ENCODE data around the gene ZC3HAV1.

ZC3HAV1 gene

GRCh38 chr7:139109188-139109982 is at the start of gene ZC3HAV1:
Gene ZC3HAV1 (minus strand): TSS chr7:139109720. CDS start chr7:139109331, 389 bp downstream.
- H4K20me1 ChIP-seq (ENCODE audit: insufficient read depth, low read length): peaks cover 29% of the 10 kb centered on the region
- H3K4me1 ChIP-seq (ENCODE audit: insufficient read depth, low read length): peaks cover 45% of the 10 kb centered on the region
- ATAC-seq (ENCODE audit: insufficient read depth, low read depth): peak; percentile 85
- H3K36me3 ChIP-seq (ENCODE audit: insufficient read depth, low read length): peaks cover 40% of the 10 kb centered on the region
- no peaks in the 10 kb centered on the region for H3K9me3 ChIP-seq (ENCODE audit: insufficient read depth, low read length, severe bottlenecking)
- H3K4me3 ChIP-seq (ENCODE audit: low read depth in 1 of 2, low read length in 2 of 2): peak within 1 kb of the TSS; percentile 82 to 96
- DNase-seq: peak; percentile 94
- peak within 1 kb of the TSS; percentile 98 for H3K9ac ChIP-seq (ENCODE audit: low read depth, low read length)
- H3K27ac ChIP-seq (ENCODE audit: low read length): peak within 1 kb of the TSS; percentile 97
- H2AFZ ChIP-seq (ENCODE audit: low read depth, low read length): peak within 1 kb of the TSS; percentile 90
- peak within 1 kb of the TSS; percentile 75 for H3K4me2 ChIP-seq (ENCODE audit: insufficient read depth, low read length)
- H3K79me2 ChIP-seq (ENCODE audit: insufficient read depth, low read length): peaks cover 59% of the 10 kb centered on the region
- H3K27me3 ChIP-seq (ENCODE audit: insufficient read depth, low read length, poor library complexity): no peaks in the 10 kb centered on the region
- TF ChIP-seq EZH2 (IDR thresholded peaks at IDR 0.05; ENCODE audit: borderline replicate concordance, low read depth, low read length, severe bottlenecking) (no peak), CTCF (IDR thresholded peaks at IDR 0.05; ENCODE audit: borderline replicate concordance, extremely low read depth, low read length, poor library complexity, severe bottlenecking) (no peak)

GRCh38 chr7:139153832-139154231 is 44.3 kb upstream of the ZC3HAV1 start:
- Histone ChIP-seq H3K27me3 (ENCODE audit: insufficient read depth, low read length, poor library complexity) (no peaks in the 10 kb centered on the region), H3K27ac (ENCODE audit: low read length) (no peak overlapping the region), H3K36me3 (ENCODE audit: insufficient read depth, low read length) (peaks cover 3% of the 10 kb centered on the region; the same call in 1 of the 2 replicates), H3K79me2 (ENCODE audit: insufficient read depth, low read length) (no peaks in the 10 kb centered on the region), H3K4me2 (ENCODE audit: insufficient read depth, low read length) (no peak overlapping the region), H3K9me3 (ENCODE audit: insufficient read depth, low read length, severe bottlenecking) (peaks cover 4% of the 10 kb centered on the region), H4K20me1 (ENCODE audit: insufficient read depth, low read length) (no peaks in the 10 kb centered on the region), H3K4me3 (ENCODE audit: low read depth in 1 of 2, low read length in 2 of 2) (no peak overlapping the region), H3K4me1 (ENCODE audit: insufficient read depth, low read length) (no peaks in the 10 kb centered on the region), H3K9ac (ENCODE audit: low read depth, low read length) (no peak overlapping the region), H2AFZ (ENCODE audit: low read depth, low read length) (no peak overlapping the region)
- ATAC-seq (ENCODE audit: insufficient read depth, low read depth): no peak
- DNase-seq: no peak
- TF ChIP-seq EZH2 (IDR thresholded peaks at IDR 0.05; ENCODE audit: borderline replicate concordance, low read depth, low read length, severe bottlenecking) (no peak), CTCF (IDR thresholded peaks at IDR 0.05; ENCODE audit: borderline replicate concordance, extremely low read depth, low read length, poor library complexity, severe bottlenecking) (no peak)

GRCh38 chr7:139152149-139152548 is 42.6 kb upstream of the ZC3HAV1 start:
- Histone ChIP-seq H3K4me3 (ENCODE audit: low read depth in 1 of 2, low read length in 2 of 2) (no peak overlapping the region), H4K20me1 (ENCODE audit: insufficient read depth, low read length) (no peaks in the 10 kb centered on the region), H3K79me2 (ENCODE audit: insufficient read depth, low read length) (no peaks in the 10 kb centered on the region), H2AFZ (ENCODE audit: low read depth, low read length) (no peak overlapping the region), H3K36me3 (ENCODE audit: insufficient read depth, low read length) (no peaks in the 10 kb centered on the region; the same call in 1 of the 2 replicates), H3K4me2 (ENCODE audit: insufficient read depth, low read length) (no peak overlapping the region), H3K9ac (ENCODE audit: low read depth, low read length) (no peak overlapping the region), H3K9me3 (ENCODE audit: insufficient read depth, low read length, severe bottlenecking) (no peaks in the 10 kb centered on the region), H3K4me1 (ENCODE audit: insufficient read depth, low read length) (no peaks in the 10 kb centered on the region), H3K27me3 (ENCODE audit: insufficient read depth, low read length, poor library complexity) (no peaks in the 10 kb centered on the region), H3K27ac (ENCODE audit: low read length) (no peak overlapping the region)
- ATAC-seq (ENCODE audit: insufficient read depth, low read depth) (no peak), DNase-seq (no peak)
- TF ChIP-seq CTCF (IDR thresholded peaks at IDR 0.05; ENCODE audit: borderline replicate concordance, extremely low read depth, low read length, poor library complexity, severe bottlenecking) (no peak), EZH2 (IDR thresholded peaks at IDR 0.05; ENCODE audit: borderline replicate concordance, low read depth, low read length, severe bottlenecking) (no peak)
